Esophagus mucosa (tissue), 1 donor: ENCODE measurements around the gene SUPT16H. TPM values are rescaled to one million over a fixed set of nuclear protein-coding genes. Genes with fewer than 3 reads are reported as not detected.
"Not testable (repeated sequence)": the region's sequence is repeated elsewhere in the genome, so short reads cannot be mapped to it uniquely, and the experiment has no call there.

Source experiments
- ATAC-seq: fragments of 200-7000 bp; cut with Tn5 transposase; one replicate; pipeline ENCODE4 v1.9.1; 2020
- total RNA-seq: library from RNA; stranded (reverse); gene quantifications from one replicate; pipeline ENCODE4 v1.2.4, GENCODE V29; 2023
- donor health status: DM: yes; HTN: yes; CAD: no.

Gene SUPT16H
- 40.3 TPM for total RNA-seq

- ATAC-seq, result peak; percentile 97
Observed at GRCh38 chr14:21383848-21384493, at the start of gene SUPT16H. Gene SUPT16H (minus strand): TSS chr14:21384019. CDS start chr14:21383927, 92 bp downstream.

GRCh38 chr14:21431126-21431525 is 47.3 kb upstream of the SUPT16H start:
- no peak for ATAC-seq

- ATAC-seq, result no peak
Observed at GRCh38 chr14:21428930-21429329, 45.1 kb upstream of the SUPT16H start.

- no peak for ATAC-seq
Observed at GRCh38 chr14:21426692-21427091, 42.9 kb upstream of the SUPT16H start.

GRCh38 chr14:21419528-21419927 is 35.7 kb upstream of the SUPT16H start:
- ATAC-seq, result no peak

- ATAC-seq, result no peak
Observed at GRCh38 chr14:21415329-21415728, 31.5 kb upstream of the SUPT16H start.

- no peak for ATAC-seq
Observed at GRCh38 chr14:21414137-21414631, 30.4 kb upstream of the SUPT16H start.

- no peak for ATAC-seq
Observed at GRCh38 chr14:21408147-21408546, 24.3 kb upstream of the SUPT16H start.

- no peak for ATAC-seq
Observed at GRCh38 chr14:21406213-21406612, 22.4 kb upstream of the SUPT16H start.

GRCh38 chr14:21405097-21405496 is 21.3 kb upstream of the SUPT16H start:
- no peak for ATAC-seq

GRCh38 chr14:21399311-21399870 is 15.6 kb upstream of the SUPT16H start:
- no peak for ATAC-seq

GRCh38 chr14:21398901-21399300 is 15.1 kb upstream of the SUPT16H start:
- no peak for ATAC-seq

- ATAC-seq, result no peak
Observed at GRCh38 chr14:21395450-21395849, 11.6 kb upstream of the SUPT16H start.

- ATAC-seq, result no peak
Observed at GRCh38 chr14:21385188-21385904, 1.5 kb upstream of the SUPT16H start.

GRCh38 chr14:21384494-21384851 is 654 bp upstream of the SUPT16H start:
- ATAC-seq, result no peak

GRCh38 chr14:21382886-21383847 is 652 bp downstream of the SUPT16H start:
- ATAC-seq, result peak; percentile 62

- no peak for ATAC-seq
Observed at GRCh38 chr14:21382095-21382494, 1.7 kb downstream of the SUPT16H start.

GRCh38 chr14:21379338-21379737 is 4.5 kb downstream of the SUPT16H start:
- ATAC-seq, result no peak

GRCh38 chr14:21373980-21374379 is 9.8 kb downstream of the SUPT16H start:
- ATAC-seq, result no peak

- not testable (repeated sequence) for ATAC-seq
Observed at GRCh38 chr14:21372814-21373213, 11.0 kb downstream of the SUPT16H start.

- no peak for ATAC-seq
Observed at GRCh38 chr14:21369949-21370679, 13.7 kb downstream of the SUPT16H start.

GRCh38 chr14:21367582-21368144 is 16.2 kb downstream of the SUPT16H start:
- ATAC-seq, result no peak
